HG02973 (cell line): Measurements from ENCODE around the gene HYAL2.
"Not testable (repeated sequence)": the region's sequence is repeated elsewhere in the genome, so short reads cannot be mapped to it uniquely, and the experiment has no call there.

Experiments used
- ATAC-seq: cut with Tn5 transposase; IDR thresholded peaks from one replicate; pipeline ENCODE4 v1.9.1; 2021; ENCODE audit warnings: moderate library complexity; ENCODE audit not compliant: unreplicated experiment

HYAL2 gene

DNA sequence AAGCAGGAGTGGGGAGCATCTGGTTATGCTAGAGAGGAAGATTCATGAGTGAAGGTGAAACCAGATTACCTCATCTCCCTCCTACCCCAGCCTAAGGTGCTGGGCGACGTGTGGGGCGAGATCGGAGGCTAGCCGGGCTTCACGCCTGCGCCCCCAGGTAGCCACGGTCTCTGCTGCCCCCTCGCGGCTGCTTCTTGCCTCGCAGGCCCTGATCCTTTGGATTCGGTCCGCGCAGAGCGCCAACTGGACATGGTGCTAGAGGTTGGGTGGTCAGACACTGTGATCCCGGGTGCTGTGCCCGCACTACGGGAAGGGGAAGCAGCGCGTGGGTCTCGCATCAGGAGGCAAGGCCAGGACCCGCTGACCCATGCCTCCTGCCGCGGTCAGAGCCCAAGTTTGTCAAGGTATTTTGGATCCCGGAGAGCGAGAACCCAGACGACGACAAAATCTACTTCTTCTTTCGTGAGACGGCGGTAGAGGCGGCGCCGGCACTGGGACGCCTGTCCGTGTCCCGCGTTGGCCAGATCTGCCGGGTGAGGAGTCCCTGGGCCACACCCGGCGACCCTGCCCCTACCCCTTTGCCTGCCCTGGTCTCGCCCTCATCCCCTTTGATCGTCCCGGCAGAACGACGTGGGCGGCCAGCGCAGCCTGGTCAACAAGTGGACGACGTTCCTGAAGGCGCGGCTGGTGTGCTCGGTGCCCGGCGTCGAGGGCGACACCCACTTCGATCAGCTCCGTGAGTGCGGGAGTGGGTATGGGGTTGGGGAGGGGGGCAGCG, 49.4 kb downstream of the HYAL2 start:
- ATAC-seq: peak; percentile 81

DNA sequence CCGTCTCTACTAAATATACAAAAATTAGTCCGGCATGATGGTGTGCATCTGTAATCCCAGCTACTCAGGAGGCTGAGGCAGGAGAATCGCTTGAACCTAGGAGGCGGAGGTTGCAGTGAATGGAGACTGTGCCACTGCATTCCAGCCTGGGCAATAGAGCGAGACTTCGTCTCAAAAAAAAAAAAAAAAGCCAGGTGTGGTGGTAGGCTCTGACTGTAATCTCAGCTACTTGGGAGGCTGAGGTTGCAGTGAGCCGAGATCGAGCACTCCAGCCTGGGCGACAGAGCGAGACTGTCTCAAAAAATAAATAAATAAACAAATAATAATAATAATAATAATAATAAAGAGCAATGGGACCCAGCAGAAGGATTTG, 50.0 kb downstream of the HYAL2 start:
- ATAC-seq: not testable (repeated sequence)

DNA sequence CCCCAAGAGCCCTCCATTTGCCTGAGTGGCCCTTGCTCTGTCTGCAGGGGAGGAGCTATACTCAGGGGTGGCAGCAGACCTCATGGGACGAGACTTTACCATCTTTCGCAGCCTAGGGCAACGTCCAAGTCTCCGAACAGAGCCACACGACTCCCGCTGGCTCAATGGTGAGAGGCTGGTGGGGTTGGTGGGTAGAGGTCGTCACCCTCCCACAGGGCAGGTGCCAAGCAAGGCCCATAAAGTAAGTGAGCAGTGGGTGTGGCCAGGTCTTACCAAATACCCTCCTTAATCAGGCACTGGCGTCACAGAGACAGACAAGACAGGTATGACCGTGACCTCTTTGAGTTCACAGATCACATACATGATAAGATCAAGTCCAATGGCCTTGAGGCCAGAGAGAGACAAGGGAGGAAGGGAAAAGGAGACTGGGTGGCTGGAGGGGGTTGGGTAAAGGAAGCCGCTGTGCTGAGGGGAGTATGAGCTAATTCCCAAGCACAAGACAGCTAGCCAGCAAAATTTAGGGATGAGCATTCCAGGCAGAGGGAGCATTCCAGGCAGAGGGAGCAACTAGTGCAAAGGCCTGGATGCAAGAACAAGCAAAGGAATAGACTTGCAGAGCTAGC, 51.1 kb downstream of the HYAL2 start:
- no peak for ATAC-seq

DNA sequence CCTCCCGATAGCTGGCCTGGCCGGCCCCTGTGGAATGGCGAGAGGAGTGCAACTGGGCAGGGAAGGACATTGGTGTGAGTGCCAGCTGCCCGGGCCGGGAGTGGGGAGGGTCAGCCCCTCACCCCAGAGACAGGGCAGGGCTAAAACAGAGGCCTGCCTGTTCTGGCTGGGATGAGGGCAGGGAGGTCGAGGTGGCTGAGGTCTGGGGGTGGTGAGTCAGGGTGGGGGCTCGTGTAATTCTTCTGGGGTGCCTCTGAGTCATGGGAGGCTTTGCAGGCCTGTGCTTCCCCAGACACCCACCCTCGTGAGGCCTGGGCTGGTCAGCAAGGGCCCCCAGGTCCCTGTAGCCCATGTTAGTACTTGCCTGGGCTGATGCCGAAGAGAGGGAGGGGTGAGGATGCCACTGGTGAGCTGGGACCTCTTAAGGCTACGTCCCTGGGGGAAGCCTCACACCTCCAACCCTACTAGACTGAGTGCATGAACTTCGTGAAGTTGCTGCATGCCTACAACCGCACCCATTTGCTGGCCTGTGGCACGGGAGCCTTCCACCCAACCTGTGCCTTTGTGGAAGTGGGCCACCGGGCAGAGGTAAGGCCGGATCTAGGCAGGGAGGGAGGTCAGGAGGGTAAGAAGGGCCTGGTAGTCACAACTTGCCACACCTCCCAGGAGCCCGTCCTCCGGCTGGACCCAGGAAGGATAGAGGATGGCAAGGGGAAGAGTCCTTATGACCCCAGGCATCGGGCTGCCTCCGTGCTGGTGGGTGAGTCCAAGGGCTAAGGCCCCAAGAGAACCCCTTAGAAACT, 51.9 kb downstream of the HYAL2 start:
- no peak for ATAC-seq

DNA sequence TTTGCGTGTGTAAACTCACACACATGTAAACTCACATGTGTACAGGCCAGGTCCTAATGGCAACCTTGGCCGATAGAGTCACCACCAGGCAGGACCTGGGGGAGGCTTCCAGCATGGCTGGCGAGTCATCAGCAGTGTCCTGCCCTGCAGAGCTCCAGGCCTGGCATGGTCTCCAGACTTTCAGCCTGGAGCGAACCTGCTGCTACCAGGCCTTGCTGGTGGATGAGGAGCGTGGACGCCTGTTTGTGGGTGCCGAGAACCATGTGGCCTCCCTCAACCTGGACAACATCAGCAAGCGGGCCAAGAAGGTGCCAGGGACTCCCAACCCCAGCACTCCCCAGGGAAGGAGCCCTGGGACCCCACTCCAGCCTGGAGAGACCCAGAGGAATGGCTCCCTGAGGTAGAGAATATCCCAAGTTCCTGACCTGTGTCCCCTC, 52.5 kb downstream of the HYAL2 start:
- ATAC-seq: no peak

DNA sequence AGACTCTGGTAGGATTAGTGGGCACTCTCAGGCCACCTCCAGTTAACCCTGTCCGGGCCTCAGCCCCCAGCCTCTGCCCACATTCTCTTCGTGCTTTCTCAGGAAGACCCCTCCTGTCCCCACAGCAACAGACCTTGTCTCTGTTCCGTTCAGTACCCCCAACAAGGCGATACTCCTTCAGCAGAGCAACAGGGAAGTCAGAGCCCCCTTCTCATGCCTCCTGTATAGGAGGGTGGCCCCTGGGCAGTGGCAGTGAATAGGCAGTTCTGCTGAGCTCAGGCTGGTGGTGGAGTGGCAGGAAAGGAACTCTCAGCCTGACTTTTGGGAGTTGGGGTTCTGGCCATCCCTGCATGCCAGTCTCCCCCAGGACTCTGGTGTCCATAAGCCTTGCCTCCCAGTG, 53.1 kb downstream of the HYAL2 start:
- no peak for ATAC-seq

DNA sequence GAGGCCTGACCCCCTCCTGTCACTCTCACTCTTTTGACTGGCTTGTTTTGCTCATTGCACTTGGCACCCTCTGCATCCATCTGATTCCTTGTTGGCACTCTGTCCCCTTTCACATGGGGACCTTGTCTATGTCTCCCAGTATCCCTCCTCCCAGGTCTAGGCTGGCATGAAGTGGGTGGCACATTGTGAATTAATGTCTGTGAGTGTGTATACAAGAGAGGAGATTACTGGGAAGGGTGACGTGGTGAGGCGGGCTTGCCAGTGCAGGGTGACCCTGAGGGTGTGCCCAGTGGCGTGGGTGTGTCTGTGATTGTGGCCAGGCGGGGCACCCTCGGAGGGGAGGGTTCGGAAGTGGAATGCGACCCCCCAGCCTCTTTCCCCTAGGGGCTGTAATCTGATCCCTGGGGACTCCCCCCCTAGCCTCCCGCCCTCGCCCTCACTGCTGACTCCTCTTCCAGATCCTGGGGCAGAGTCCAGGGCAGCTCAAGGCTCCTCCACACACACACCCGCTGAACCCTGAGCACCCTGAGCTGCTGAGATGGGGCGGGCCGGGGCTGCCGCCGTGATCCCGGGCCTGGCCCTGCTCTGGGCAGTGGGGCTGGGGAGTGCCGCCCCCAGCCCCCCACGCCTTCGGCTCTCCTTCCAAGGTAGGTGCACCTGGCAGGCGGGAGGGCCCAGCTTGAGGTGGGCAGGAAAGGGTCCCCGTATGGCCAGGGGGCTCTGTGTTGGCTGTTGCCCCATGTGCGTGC, 53.7 kb downstream of the HYAL2 start, which contains the start of gene SEMA3B:
Gene SEMA3B (plus strand): TSS at position 445 of the 749 bp plus-strand sequence. CDS start 94 bp downstream, at position 539.
- no peak for ATAC-seq

DNA sequence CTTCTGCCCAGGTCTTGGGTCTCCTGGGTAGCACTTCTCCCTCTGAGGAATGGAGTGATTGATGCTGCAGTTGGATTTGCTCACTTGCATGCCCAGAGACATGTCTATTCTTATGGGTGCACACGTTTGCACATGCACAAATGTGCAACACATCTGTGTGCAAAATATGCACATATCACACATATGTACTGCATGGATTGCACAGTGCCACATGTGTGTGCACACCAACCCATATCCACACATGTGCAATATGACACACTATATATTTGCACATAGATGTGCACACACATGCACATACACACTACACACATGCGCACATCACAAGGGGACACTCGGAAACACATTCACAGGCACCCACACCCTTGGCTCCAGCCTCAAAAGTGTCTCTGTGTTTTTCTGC, 54.3 kb downstream of the HYAL2 start:
- no peak for ATAC-seq
